HG03064 (cell line): ENCODE measurements around the gene LDLRAD4.

Experiments used
- ATAC-seq: cut with Tn5 transposase; IDR thresholded peaks from one replicate; pipeline ENCODE4 v1.9.1; 2021; ENCODE audit warnings: low read depth; ENCODE audit not compliant: unreplicated experiment

The LDLRAD4 gene

GRCh38 chr18:13520741-13521140 lies 302.2 kb downstream of the LDLRAD4 start:
- no peak for ATAC-seq

GRCh38 chr18:13521418-13521817 lies 302.9 kb downstream of the LDLRAD4 start:
- no peak for ATAC-seq

DNA sequence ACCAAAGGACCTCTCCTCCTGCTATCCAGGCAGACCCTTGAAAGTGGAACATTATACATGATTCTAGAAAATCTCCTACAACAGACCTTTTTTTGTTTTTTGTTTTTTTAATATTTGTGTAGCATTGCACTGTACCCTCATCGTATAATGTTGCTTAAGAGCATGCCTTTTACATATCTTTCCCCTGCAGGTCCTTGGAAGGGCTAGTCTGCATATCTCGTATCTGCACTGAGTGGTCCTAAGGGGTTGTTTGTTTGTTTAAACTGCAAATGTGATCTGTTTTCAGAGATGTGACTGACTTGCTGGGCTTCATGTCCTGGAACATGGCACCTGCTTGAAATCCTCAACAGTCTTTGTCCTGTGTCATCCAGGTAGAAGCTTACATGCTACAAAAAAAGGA lies 303.7 kb downstream of the LDLRAD4 start:
- ATAC-seq = no peak

- ATAC-seq = no peak
These were observed 304.5 kb downstream of the LDLRAD4 start for GRCh38 chr18:13522861-13523660.

GRCh38 chr18:13524054-13524453 lies 305.5 kb downstream of the LDLRAD4 start:
- no peak for ATAC-seq

DNA sequence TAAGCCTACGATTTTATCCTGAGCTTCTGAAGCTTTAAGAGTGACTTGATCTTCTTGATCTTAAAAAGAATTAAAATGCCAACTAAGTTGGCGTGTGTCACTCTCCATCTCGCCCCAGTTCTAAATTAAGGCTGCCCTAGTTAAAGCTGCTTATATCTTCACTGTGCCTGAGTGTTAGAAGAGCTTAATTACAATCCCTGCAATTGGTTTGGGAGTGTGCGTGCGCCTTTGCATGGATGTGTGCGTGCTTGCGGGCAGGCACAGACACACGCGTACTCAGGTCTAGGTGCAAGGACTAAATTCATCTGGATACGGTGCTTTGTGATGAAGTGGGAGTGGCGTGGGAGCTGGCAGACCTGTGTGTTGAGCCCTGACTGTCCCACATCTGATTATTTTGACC lies 306.3 kb downstream of the LDLRAD4 start:
- no peak for ATAC-seq

DNA sequence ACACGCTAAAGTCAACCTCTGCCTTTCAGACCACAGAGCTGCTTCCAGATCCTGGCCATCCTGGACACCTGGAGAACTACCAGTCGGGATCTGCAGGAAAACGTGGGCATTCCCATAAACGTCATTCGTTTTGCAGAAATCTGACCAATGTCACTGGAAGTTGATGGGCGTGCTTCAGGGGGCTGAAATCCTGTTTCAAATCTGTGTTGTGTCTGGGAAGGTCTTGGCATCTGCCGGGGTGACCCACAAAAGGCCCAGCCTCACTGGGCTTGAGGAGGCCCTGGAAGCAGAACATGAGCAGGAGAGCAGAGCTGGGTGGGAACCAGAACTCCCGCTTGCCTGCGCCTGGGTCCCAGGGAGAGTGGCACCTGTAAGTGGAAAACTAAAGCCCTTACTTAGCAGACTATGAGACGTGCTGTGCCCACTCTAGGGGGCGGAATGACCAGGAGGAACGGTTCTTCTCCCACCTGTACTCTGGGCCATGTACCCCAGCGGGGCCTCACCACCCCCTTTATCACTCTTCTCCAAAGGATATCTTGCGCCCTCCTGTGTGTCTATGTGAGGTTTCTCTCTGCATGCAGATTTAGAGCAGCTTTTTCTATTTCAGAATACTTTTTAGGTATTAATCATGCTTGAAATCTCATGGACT lies 306.9 kb downstream of the LDLRAD4 start:
- no peak for ATAC-seq

- no peak for ATAC-seq
These were observed 308.0 kb downstream of the LDLRAD4 start for GRCh38 chr18:13526519-13526918.

GRCh38 chr18:13527256-13527655 lies 308.7 kb downstream of the LDLRAD4 start:
- no peak for ATAC-seq

GRCh38 chr18:13527730-13528129 lies 309.2 kb downstream of the LDLRAD4 start:
- ATAC-seq = no peak

- ATAC-seq = no peak
These were observed 310.3 kb downstream of the LDLRAD4 start for GRCh38 chr18:13528739-13529392.

GRCh38 chr18:13530033-13530878 lies 311.7 kb downstream of the LDLRAD4 start:
- ATAC-seq = no peak

- no peak for ATAC-seq
These were observed 312.4 kb downstream of the LDLRAD4 start for GRCh38 chr18:13530879-13531387.

DNA sequence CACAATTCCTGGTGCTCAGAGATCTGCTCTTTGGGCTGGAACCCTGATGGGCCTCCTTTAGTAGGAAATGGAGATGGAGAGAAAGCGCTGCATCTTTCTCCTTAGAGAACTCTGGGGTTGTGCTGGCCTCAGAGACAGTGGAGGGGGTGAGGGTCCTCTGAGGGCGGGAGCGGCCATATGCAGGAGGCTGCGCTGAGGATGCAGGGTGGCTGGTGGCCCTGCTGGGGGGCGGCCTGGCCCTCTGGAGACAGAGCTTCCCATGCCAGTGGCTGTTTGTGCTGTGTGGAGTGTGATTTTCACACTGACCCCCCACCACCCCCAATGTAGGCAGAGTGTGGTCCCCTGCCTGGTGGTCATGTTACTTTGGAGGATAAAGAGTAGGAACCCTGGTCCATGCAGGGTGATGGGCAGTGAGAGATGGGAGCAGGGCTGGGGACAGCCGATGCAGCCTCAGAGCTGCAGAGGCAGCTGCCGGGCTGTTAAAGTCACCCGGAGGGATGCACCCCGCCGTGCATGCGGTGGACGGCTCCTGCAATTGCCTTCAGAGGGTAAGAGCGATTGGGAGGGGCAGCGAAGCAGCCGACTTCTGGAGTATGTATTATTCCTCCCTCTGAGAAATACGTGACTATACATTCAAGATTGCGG lies 313.2 kb downstream of the LDLRAD4 start:
- no peak for ATAC-seq

- ATAC-seq = no peak
These were observed 314.0 kb downstream of the LDLRAD4 start for GRCh38 chr18:13532406-13533075.

GRCh38 chr18:13534631-13535030 lies 316.1 kb downstream of the LDLRAD4 start:
- no peak for ATAC-seq

GRCh38 chr18:13536578-13536977 lies 318.0 kb downstream of the LDLRAD4 start:
- ATAC-seq = no peak

GRCh38 chr18:13537022-13537780 lies 318.6 kb downstream of the LDLRAD4 start:
- ATAC-seq = no peak

- ATAC-seq = no peak
These were observed 320.1 kb downstream of the LDLRAD4 start for GRCh38 chr18:13538630-13539029.
